ENCODE results near the gene HYAL4.

Gene HYAL4

DNA sequence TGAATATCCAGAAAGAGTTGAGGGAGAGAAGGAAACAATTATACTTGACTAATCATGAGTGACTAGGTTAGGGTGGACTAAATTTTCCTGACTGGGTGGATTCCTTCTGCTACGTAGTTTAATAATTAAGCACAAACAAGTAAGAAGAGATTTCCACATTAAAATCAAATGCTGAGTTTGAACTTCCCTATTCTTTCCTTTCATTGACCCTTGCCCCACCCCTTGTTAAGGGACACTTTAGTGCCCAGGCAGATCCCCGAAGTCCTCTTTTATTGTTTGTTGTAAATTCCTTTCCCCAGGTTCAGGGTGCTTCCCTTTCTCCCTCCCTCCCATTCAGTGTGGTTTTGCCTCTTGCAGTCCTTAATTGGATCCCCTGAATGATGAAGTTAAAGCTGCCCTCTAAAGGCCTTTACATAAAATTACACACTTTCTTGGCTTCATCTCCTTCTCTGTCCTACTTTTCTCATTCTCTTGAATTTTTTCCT lies 71.3 kb downstream of the HYAL4 start:
- TF ChIP-seq CTCF (conservative IDR thresholded peaks at IDR 0.05; ENCODE audit: low read length) = no peak
- DNase-seq (ENCODE audit: low read depth) = no peak
- H3K4me3 ChIP-seq (ENCODE audit: low read length) = no peak overlapping the region

DNA sequence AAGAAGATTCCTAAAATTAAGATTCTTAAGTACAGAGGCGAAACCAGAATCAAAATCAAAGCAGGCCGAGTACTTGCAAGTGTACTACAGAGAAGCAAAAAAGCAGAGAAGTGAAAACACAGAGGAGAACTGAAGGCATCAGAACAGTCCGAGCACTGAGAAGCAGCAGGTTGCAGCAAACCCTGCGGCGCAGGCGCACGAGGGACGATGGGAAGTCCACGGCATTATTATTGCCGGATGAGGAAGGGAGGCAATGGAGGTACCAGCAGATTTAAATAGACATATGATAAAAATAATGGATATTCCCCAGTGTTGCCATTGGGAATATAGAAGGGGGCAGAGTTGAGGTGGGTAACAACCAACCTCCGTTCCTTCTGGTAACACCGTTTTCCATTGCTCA lies 72.9 kb downstream of the HYAL4 start:
- DNase-seq (ENCODE audit: low read depth) = no peak

DNA sequence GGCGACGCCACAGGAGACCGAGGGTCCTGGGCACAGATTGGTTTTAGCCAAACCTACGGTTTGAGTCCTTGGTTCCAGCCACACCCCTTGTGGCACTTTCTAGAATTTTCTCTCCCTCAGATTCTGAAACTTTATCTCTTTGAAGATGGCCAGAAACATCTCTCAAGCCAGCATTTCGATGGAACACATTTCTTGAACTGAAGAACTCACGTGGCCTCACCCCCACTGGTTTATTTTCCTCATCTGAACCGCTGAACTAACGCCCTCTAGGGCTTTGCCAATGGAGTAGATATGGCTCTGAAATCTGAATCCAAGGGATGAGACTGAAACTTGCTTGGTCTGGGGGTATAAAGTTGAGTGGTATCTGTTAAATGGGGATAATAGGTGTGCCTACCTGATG lies 73.3 kb downstream of the HYAL4 start:
- H3K4me3 ChIP-seq (ENCODE audit: low read length) = no peak overlapping the region
- no peak for TF ChIP-seq CTCF (conservative IDR thresholded peaks at IDR 0.05; ENCODE audit: low read length)
- no peak for DNase-seq (ENCODE audit: low read depth)

More for the DNA sequence above, 72.9 kb downstream of the HYAL4 start:
- no peak overlapping the region for H3K4me3 ChIP-seq (ENCODE audit: low read length)
- TF ChIP-seq CTCF (conservative IDR thresholded peaks at IDR 0.05; ENCODE audit: low read length) = no peak

DNA sequence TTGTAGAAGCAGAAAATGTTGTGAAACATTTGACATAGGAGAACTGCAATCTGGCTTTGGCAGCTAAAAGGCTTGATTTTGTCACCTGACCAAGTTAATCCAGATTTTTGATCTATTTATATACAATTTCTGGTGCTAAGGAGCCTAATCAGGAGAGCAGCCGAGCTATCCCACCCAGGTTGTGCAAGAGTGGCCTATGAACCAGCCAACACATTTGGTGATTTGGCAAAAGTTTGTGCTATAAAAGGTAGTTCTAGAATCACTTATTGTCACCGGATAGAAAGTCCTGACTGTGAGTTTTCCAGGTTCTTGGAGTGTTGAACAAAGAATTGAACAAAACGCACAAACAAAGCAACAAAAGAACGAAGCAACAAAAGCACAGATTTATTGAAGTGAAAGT lies 78.6 kb downstream of the HYAL4 start:
- TF ChIP-seq CTCF (conservative IDR thresholded peaks at IDR 0.05; ENCODE audit: low read length) = no peak
- no peak overlapping the region for H3K4me3 ChIP-seq (ENCODE audit: low read length)
- DNase-seq (ENCODE audit: low read depth) = no peak

DNA sequence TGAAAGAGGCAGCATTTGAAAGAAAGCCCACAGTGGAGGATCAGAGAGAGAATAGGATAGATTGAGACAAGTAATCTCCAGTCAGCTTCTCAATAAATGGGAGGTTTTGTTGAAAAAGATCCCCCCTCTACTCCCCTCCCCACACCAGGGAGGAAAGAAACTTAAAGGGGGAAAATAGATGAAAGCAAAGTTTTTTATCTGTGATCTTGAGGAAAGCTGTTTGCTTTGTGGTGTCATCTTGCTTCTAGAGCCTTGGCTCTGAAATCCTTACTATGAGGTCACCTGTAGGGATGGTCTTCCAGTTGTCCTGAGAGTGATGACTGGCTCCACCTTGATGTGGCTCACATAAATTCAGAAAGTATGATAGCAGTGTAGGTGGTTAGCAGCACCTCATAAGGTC lies 80.0 kb downstream of the HYAL4 start, which contains the start of gene SPAM1:
TSS of gene SPAM1 (plus strand) at position 301 of the 400 bp plus-strand sequence. CDS start 28,330 bp downstream, outside the sequence.
- H3K4me3 ChIP-seq (ENCODE audit: low read length) = no peak within 1 kb of the TSS
- no peak for TF ChIP-seq CTCF (conservative IDR thresholded peaks at IDR 0.05; ENCODE audit: low read length)
- DNase-seq (ENCODE audit: low read depth) = no peak

Data from AG10803 (cell line).